IPS DF 19.7 (cell line): Measurements from ENCODE around the gene ZNF324.
A peak's percentile ranks its signal among the peaks of the same experiment; 100 is the strongest.
"Not testable (repeated sequence)": the region's sequence is repeated elsewhere in the genome, so short reads cannot be mapped to it uniquely, and the experiment has no call there.

Experiments used
- DNase-seq: peaks from one replicate; pipeline ENCODE4 v3.0.0-alpha.2; 2013; ENCODE audit warnings: low read depth, low spot score

Gene ZNF324

GRCh38 chr19:58471736-58472135 is 4.9 kb downstream of the ZNF324 start:
- no peak for DNase-seq

- no peak for DNase-seq
Measured at GRCh38 chr19:58473775-58474174, 6.9 kb downstream of the ZNF324 start.

GRCh38 chr19:58474291-58474996 is 7.6 kb downstream of the ZNF324 start:
- no peak for DNase-seq

- no peak for DNase-seq
Measured at GRCh38 chr19:58474997-58475713, 8.3 kb downstream of the ZNF324 start.

- peak; percentile 88 for DNase-seq
Measured at GRCh38 chr19:58475714-58476497, 9.0 kb downstream of the ZNF324 start, which contains the start of gene ZNF446. TSS of gene ZNF446 (plus strand) at chr19:58476352. CDS start at chr19:58477219, 867 bp downstream.

- DNase-seq = no peak
Measured at GRCh38 chr19:58476498-58477015, 9.7 kb downstream of the ZNF324 start.

- no peak for DNase-seq
Measured at GRCh38 chr19:58477130-58477529, 10.2 kb downstream of the ZNF324 start.

- no peak for DNase-seq
Measured at GRCh38 chr19:58477871-58478270, 11.0 kb downstream of the ZNF324 start.

GRCh38 chr19:58479303-58479702 is 12.4 kb downstream of the ZNF324 start:
- no peak for DNase-seq

GRCh38 chr19:58479736-58480480 is 13.0 kb downstream of the ZNF324 start:
- no peak for DNase-seq

GRCh38 chr19:58480481-58480830 is 13.6 kb downstream of the ZNF324 start:
- DNase-seq = no peak

GRCh38 chr19:58480831-58481230 is 14.0 kb downstream of the ZNF324 start:
- no peak for DNase-seq

GRCh38 chr19:58482372-58482771 is 15.5 kb downstream of the ZNF324 start:
- DNase-seq = no peak

- no peak for DNase-seq
Measured at GRCh38 chr19:58483776-58484175, 16.9 kb downstream of the ZNF324 start.

- DNase-seq = not testable (repeated sequence)
Measured at GRCh38 chr19:58484349-58484748, 17.5 kb downstream of the ZNF324 start.

- no peak for DNase-seq
Measured at GRCh38 chr19:58491393-58491792, 24.5 kb downstream of the ZNF324 start.

GRCh38 chr19:58492265-58492664 is 25.4 kb downstream of the ZNF324 start:
- DNase-seq = no peak

GRCh38 chr19:58497634-58498170 is 30.8 kb downstream of the ZNF324 start:
- no peak for DNase-seq

- DNase-seq = no peak
Measured at GRCh38 chr19:58498316-58499020, 31.6 kb downstream of the ZNF324 start.
